Measurements from ENCODE around the gene DPYSL5.

- TF ChIP-seq ESRRA (IDR thresholded peaks at IDR 0.05; ENCODE audit: borderline replicate concordance, low read depth) (no peak), SRF (CRISPR knock-in tag; IDR thresholded peaks at IDR 0.05) (no peak), ZKSCAN1 (IDR thresholded peaks at IDR 0.05; ENCODE audit: low read depth, low read length) (no peak)
- TF ChIP-seq, protein P1, sequence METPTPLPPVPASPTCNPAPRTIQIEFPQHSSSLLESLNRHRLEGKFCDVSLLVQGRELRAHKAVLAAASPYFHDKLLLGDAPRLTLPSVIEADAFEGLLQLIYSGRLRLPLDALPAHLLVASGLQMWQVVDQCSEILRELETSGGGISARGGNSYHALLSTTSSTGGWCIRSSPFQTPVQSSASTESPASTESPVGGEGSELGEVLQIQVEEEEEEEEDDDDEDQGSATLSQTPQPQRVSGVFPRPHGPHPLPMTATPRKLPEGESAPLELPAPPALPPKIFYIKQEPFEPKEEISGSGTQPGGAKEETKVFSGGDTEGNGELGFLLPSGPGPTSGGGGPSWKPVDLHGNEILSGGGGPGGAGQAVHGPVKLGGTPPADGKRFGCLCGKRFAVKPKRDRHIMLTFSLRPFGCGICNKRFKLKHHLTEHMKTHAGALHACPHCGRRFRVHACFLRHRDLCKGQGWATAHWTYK (CRISPR knock-in tag; IDR thresholded peaks at IDR 0.05) = no peak
These were observed 140.3 kb downstream of the DPYSL5 start for GRCh38 chr2:26988058-26988860.

Data from K562 (cell line).